ENCODE data around the gene KRT32.
A peak's percentile ranks its signal among the peaks of the same experiment; 100 is the strongest.
"Not testable (repeated sequence)": the region's sequence is repeated elsewhere in the genome, so short reads cannot be mapped to it uniquely, and the experiment has no call there.

The KRT32 gene

DNA sequence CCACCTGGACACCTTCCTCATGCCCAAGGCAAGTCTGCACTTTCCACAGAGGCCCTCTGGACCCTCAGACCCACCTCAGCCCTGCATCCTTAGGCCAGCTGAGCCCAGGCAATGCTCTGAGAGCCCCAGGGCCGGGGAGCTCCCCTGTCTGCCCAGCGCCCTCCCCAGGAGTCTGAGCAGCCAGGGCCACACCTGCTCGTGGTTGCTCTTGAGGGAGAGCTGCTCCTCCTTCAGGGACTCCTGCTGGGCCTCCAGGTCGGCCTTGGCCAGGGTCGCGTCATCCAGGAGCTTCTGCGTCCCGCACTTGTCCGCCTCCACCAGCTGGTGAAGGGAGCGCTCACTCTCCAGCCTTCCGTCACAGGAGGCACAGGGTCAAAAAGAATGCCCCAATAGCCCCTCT is 44.6 kb downstream of the KRT32 start:
- DNase-seq: not testable (repeated sequence)

GRCh38 chr17:41421617-41422016 is 45.6 kb downstream of the KRT32 start:
- DNase-seq: no peak

DNA sequence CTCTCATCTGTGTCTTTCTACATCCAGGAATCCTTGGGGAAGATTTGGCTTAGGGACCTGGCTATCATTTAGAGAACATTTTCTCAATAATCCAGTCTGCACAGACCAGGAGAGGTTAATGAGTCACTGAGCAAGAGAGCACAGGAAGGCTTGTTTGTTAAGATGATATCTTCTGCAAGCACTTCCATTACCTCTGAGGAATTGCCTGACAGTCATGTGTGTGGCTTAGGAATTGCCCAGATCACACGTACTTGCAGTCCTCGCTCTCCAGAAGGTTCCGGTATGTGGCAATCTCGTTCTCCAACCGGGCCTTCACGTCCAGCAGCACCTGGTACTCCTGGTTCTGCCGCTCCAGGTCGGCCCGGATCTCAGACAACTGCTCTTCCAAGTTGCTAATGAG is 46.1 kb downstream of the KRT32 start:
- DNase-seq: no peak

GRCh38 chr17:41420134-41420533 is 47.1 kb downstream of the KRT32 start:
- DNase-seq: no peak

DNA sequence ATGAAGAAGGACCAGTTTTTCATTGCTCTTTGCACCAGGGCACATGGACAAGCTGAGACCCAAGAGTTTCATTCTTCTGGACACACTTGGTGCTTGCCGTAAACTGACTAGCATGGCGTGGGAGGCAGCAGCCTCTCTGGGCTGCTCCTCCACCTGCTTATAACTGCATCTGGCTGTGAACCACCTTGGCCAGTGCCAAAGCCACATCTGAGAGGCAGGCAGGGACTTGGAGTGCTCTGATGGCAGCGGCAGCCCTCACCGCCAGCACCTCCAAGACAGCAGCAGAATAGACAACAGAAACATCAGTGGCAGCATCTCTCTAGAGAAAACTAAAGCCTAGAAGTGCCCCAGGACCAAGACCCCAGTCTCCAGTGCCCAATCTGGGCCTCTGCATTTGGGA is 47.5 kb downstream of the KRT32 start:
- no peak for DNase-seq

DNA sequence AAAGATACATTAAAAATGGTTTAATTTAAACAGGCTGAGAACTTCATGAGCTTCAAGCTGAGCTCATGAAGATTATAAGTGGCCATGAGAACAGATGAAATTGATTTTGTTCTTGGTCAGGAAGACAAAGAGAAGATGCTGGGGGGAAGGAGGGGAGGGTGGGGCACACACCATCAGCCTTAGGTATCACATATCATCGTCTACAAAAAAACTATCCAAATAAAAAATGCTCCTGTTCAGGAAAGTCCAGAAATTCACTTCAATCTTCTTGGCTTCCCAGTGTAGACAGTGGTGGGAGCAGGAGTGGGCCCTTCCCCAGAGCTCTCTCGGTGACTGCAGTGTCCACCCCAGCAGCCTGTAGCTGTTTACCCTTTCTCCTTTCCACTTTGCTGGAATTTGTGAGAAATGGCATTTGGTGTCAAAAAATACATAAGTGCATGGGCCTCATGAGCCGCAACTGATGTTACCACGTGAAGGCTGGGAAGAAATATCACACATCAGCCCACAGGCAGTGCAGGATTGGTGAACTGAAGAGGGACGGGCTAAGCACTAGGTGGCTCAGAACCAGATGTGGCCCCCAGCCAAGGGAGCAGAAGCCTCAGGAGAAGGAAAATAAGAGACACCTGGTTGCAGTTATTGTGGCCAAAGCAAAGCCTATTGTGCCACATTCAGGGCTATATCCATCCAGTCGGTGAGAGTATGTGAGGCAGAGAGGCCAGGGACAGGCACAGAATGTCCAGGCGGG is 48.9 kb downstream of the KRT32 start:
- no peak for DNase-seq

DNA sequence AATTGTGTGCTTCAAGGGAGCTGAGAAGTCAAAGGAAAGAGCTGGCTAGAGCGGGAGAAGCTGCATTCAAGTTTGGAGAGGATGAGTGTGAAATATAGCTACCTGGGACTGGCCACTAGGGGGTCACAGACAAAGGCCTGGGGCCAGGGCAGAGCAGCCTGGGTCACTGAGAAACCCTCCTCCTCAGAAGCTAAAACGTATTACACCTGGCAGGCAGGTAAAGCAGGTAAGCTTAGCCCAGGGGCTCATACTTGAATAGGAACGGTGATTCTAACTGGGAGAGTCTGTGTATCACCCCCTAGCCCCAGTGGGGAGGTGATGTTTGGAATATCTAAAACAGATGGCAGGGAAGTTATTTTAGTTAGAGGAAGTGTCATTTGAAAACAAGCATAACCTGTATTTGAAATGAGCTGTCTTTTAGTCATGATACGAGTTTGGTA is 49.6 kb downstream of the KRT32 start:
- DNase-seq: peak; percentile 28

DNA sequence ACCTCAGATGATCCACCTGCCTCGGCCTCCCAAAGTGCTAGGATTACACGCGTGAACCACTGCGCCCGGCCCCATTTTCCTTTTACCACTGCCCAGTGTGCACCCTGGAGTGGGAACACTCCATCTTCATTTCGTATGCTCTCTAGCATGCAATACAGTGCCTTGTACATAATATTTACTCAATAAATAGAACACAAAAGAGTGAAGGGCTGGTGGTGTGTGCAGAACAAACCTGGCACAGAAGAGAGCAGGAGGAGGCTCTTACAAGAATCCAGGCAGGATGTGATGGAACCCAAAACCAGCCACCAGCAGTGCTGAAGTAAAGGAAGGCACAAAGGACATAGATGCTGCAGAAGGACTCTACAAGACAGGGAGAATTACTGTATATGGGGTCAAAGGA is 50.1 kb downstream of the KRT32 start:
- no peak for DNase-seq

DNA sequence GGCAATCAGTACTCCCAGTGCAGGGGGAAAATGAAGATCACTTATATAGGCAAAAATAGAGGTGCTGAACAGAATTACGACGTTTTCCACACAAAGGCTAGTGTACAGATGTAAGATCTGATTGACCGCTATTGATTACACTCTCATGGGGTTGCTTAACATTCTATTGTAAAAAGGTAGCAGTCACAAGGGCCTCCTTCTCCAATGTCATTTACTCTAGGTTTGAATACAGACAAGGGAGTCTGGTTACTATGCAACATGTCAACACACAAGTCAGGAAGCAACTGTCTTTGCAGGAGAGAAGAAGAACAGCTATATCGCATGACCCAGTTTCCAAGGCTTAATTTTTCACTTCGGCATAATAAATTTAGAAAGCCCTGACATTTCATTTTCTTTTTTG is 50.7 kb downstream of the KRT32 start:
- no peak for DNase-seq

DNA sequence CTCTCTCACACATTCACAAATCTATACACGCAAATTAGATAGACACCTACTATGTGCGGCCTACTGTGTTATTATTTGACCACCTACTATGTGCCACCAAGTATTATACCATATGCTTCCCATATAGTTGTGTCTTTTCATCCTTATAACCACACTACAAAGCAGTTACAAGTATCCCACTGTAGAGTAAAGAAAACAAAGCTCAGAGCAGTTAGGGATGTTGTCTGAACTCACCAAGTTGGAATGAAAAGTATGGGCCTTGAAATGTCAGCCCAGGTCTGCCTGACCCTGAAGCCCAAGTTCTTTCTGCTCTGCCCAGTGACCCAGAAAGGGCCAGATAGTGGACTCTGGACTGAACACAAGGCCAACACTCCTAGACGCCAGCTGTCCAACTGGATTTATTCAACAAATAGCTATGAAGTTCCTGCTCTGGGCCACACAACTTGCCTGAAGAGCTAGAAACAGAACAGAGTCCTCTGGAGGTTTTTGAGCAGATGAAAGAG is 51.3 kb downstream of the KRT32 start:
- DNase-seq: no peak

DNA sequence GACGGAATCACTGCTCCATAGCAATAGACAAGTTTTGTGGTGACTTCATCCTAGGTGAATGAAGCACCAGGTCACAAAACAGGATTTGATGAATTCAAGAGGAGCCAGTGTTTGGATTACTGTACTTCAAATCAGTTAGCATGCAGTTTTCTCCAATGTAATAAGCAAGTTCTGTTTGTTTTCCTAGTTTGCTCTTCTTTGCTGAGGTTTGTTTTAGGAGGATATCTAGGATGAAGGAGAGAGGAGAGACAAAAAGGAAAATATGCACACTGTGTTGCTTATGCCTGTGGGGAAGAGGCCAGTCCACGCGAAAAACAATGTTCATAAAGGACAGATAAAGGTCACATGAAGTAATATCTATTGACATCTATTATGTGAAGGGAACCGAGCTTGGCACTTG is 51.8 kb downstream of the KRT32 start:
- DNase-seq: no peak

DNA sequence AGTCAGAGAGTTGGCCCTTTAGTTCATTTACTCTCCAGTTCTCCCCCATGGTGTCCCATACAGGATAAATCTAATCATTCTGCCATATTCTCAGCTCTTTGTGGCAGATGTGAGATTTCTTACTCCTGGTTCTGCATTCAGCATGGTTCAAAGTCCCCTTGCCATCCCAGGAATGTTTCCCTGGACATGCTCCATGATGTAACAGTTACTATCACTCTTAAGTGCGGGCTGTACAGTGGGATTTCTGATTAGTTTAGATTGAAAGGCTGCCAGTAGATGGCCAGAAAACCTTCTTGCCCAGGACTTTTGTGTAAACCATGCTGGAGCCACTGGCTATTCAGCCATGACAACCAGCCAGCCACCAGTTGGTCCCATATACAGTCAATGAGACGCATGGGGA is 53.2 kb downstream of the KRT32 start:
- no peak for DNase-seq

GRCh38 chr17:41413353-41413957 is 53.7 kb downstream of the KRT32 start:
- peak; percentile 8 for DNase-seq

DNA sequence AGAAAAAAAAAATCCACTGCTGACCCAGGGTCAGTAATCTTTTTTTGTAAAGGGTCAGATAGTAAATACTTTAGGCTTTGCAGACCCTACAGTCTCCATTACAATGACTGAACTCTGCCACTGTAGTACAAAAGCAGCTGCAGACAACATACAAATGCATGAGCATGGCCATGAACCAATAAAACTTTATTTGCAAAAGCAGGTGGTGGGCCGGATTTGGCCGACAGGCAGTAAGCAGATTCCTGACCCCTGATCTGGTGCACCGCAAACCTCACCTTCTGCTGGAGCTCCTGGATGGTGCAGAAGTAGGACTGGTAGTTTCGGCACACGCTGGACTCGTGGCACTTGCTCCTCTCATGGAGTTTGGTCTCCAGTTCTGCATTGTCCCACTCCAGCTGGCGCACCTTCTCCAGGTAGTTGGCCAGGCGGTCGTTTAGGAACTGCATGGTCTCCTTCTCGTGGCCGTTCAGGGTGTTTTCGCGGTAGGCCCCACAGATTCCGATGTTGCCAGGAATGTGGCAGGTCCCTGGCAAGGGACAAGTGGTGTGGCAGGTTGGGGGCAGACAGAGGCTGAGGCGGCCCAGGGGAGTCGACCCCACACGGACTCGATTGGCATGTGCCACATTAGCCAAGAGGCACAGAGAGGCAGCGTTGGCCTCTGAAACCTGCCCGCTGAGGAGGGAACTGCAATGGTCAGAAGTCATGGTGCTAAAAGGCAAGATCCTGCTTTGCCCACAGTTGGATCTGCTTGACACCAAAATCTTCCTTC is 55.9 kb downstream of the KRT32 start:
- DNase-seq: no peak

All from NCI-H69 (cell line).